ENCODE data around the gene CTDSPL2.
"Not testable (repeated sequence)": the region's sequence is repeated elsewhere in the genome, so short reads cannot be mapped to it uniquely, and the experiment has no call there.

CTDSPL2 gene

DNA sequence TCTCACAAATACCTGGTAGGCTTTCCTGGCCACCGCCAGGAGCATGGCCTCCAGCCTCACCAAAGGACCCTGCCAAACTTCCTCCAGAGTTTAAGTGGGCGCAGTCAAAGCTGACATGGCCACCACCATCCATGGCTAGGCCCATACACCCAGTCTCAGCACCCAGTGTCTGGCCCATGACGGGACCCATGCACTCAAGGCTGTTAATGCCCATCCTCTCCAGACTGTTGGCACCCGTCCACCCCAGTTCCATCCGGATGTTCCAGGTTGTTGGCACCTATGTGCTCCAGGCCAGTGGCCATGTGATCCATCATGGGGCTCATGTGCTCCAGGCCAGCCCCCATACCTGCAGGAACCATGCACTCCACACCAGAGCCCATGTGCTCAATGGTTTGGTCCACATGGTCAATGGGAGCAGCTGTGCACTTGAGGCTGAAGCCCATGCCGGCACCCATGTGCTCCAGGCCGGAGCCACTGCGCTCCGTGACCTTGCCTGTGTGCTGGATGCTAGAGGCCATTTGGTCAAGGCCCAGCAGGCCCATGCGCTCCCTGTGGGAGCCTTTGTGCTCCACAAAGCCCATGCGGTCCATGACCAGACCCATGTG lies 20.4 kb downstream of the CTDSPL2 start:
- no peaks in the 10 kb centered on the region for H3F3A ChIP-seq (ENCODE audit: low read depth)
- H3K4me1 ChIP-seq (ENCODE audit: insufficient read depth, low read length, poor library complexity, severe bottlenecking): no peaks in the 10 kb centered on the region
- peaks cover 17% of the 10 kb centered on the region; the same call in 1 of the 2 replicates for H3K36me3 ChIP-seq (ENCODE audit: insufficient read depth, low read length)
- peaks cover 99% of the 10 kb centered on the region for H3K79me2 ChIP-seq (ENCODE audit: insufficient read depth, low read length)
- no peak overlapping the region for H3K4me3 ChIP-seq (ENCODE audit: low read length, poor library complexity, severe bottlenecking)
- H4K20me1 ChIP-seq (ENCODE audit: insufficient read depth, low read length, poor library complexity, severe bottlenecking): peaks cover 91% of the 10 kb centered on the region
- H3K9me2 ChIP-seq (replicated peaks; ENCODE audit: low read depth, low read length): no peaks in the 10 kb centered on the region
- no peak for TF ChIP-seq EZH2phosphoT487 (IDR thresholded peaks at IDR 0.05; ENCODE audit: borderline replicate concordance)
- TF ChIP-seq, protein P1, sequence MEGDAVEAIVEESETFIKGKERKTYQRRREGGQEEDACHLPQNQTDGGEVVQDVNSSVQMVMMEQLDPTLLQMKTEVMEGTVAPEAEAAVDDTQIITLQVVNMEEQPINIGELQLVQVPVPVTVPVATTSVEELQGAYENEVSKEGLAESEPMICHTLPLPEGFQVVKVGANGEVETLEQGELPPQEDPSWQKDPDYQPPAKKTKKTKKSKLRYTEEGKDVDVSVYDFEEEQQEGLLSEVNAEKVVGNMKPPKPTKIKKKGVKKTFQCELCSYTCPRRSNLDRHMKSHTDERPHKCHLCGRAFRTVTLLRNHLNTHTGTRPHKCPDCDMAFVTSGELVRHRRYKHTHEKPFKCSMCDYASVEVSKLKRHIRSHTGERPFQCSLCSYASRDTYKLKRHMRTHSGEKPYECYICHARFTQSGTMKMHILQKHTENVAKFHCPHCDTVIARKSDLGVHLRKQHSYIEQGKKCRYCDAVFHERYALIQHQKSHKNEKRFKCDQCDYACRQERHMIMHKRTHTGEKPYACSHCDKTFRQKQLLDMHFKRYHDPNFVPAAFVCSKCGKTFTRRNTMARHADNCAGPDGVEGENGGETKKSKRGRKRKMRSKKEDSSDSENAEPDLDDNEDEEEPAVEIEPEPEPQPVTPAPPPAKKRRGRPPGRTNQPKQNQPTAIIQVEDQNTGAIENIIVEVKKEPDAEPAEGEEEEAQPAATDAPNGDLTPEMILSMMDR (conservative IDR thresholded peaks at IDR 0.05; ENCODE audit: low read length): no peak
- H3K27me3 ChIP-seq (ENCODE audit: insufficient read depth, low read length, poor library complexity, severe bottlenecking): no peaks in the 10 kb centered on the region
- no peak overlapping the region for H2AFZ ChIP-seq (ENCODE audit: low read length)
- no peak overlapping the region for H3K4me2 ChIP-seq (ENCODE audit: low read depth, low read length, poor library complexity, severe bottlenecking)
- H3K9ac ChIP-seq (ENCODE audit: low read depth, low read length, poor library complexity, severe bottlenecking): no peak overlapping the region
- H3K9me3 ChIP-seq (ENCODE audit: insufficient read depth, low read depth, low read length): no peaks in the 10 kb centered on the region

DNA sequence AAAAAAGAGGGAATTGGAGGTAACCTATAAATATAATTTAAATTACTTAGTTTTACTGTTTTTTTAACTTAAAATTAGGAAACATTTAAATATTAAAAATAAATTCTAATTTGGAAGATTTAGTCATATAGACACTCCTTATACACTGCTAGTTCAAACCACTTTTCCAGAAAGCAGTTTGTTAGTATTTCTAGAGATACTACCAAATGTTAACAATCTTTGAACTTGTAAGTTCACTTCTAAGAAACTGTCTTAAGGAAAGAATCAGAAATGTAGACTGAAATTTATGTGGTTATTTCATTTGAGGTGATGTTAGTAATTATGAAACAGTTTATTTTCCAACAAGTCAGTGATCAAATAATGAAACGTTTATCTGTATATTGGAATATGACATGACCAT lies 22.7 kb downstream of the CTDSPL2 start:
- H3F3A ChIP-seq (ENCODE audit: low read depth): no peaks in the 10 kb centered on the region
- TF ChIP-seq EZH2phosphoT487 (IDR thresholded peaks at IDR 0.05; ENCODE audit: borderline replicate concordance): no peak
- TF ChIP-seq, protein P1 (conservative IDR thresholded peaks at IDR 0.05; ENCODE audit: low read length): no peak
- no peaks in the 10 kb centered on the region for H3K4me1 ChIP-seq (ENCODE audit: insufficient read depth, low read length, poor library complexity, severe bottlenecking)
- no peak overlapping the region for H3K4me3 ChIP-seq (ENCODE audit: low read length, poor library complexity, severe bottlenecking)
- H3K27me3 ChIP-seq (ENCODE audit: insufficient read depth, low read length, poor library complexity, severe bottlenecking): no peaks in the 10 kb centered on the region
- no peak overlapping the region for H3K4me2 ChIP-seq (ENCODE audit: low read depth, low read length, poor library complexity, severe bottlenecking)
- H3K9ac ChIP-seq (ENCODE audit: low read depth, low read length, poor library complexity, severe bottlenecking): no peak overlapping the region
- peaks cover 91% of the 10 kb centered on the region for H3K79me2 ChIP-seq (ENCODE audit: insufficient read depth, low read length)
- H3K36me3 ChIP-seq (ENCODE audit: insufficient read depth, low read length): peaks cover 10% of the 10 kb centered on the region; the same call in 1 of the 2 replicates
- H3K9me3 ChIP-seq (ENCODE audit: insufficient read depth, low read depth, low read length): no peaks in the 10 kb centered on the region
- no peak overlapping the region for H2AFZ ChIP-seq (ENCODE audit: low read length)
- peaks cover 75% of the 10 kb centered on the region for H4K20me1 ChIP-seq (ENCODE audit: insufficient read depth, low read length, poor library complexity, severe bottlenecking)
- H3K9me2 ChIP-seq (replicated peaks; ENCODE audit: low read depth, low read length): no peaks in the 10 kb centered on the region

DNA sequence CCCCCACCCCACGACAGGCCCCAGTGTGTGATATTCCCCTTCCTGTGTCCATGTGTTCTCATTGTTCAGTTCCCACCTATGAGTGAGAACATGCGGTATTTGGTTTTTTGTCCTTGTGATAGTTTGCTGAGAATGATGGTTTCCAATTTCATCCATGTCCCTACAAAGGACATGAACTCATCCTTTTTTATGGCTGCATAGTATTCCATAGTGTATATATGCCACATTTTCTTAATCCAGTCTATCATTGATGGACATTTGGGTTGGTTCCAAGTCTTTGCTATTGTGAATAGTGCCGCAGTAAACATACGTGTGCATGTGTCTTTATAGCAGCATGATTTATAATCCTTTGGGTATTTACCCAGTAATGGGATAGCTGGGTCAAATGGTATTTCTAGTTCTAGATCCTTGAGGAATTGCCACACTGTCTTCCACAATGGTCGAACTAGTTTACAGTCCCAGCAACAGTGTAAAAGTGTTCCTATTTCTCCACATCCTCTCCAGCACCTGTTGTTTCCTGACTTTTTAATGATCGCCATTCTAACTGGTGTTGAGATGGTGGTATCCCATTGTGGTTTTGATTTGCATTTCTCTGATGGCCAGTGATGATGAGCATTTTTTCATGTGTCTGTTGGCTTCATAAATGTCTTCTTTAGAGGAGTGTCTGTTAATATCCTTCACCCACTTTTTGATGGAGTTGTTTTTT lies 26.3 kb downstream of the CTDSPL2 start:
- H3K27me3 ChIP-seq (ENCODE audit: insufficient read depth, low read length, poor library complexity, severe bottlenecking); H3K36me3 ChIP-seq (ENCODE audit: insufficient read depth, low read length); H3K9me3 ChIP-seq (ENCODE audit: insufficient read depth, low read depth, low read length); H3K9ac ChIP-seq (ENCODE audit: low read depth, low read length, poor library complexity, severe bottlenecking); H3K4me2 ChIP-seq (ENCODE audit: low read depth, low read length, poor library complexity, severe bottlenecking); H3K4me1 ChIP-seq (ENCODE audit: insufficient read depth, low read length, poor library complexity, severe bottlenecking); H3K9me2 ChIP-seq (replicated peaks; ENCODE audit: low read depth, low read length); H3K4me3 ChIP-seq (ENCODE audit: low read length, poor library complexity, severe bottlenecking); H2AFZ ChIP-seq (ENCODE audit: low read length); H3F3A ChIP-seq (ENCODE audit: low read depth): not testable (repeated sequence)
- H3K79me2 ChIP-seq (ENCODE audit: insufficient read depth, low read length): peaks cover 84% of the 10 kb centered on the region
- peaks cover 68% of the 10 kb centered on the region for H4K20me1 ChIP-seq (ENCODE audit: insufficient read depth, low read length, poor library complexity, severe bottlenecking)

Data from Loucy (cell line).